Measurements from ENCODE around the gene SP7.

The SP7 gene

GRCh38 chr12:53327435-53328042, 8.6 kb downstream of the SP7 start:
- peaks cover 18% of the 10 kb centered on the region for H3K4me1 ChIP-seq (ENCODE audit: control insufficient read depth, insufficient read depth, low read length)
- H3K9me3 ChIP-seq (ENCODE audit: control insufficient read depth, low read length), result no peaks in the 10 kb centered on the region
- H3K4me3 ChIP-seq (ENCODE audit: low read length), result no peak overlapping the region
- H3K9ac ChIP-seq (ENCODE audit: low read length), result no peak overlapping the region
- peaks cover 11% of the 10 kb centered on the region for H3K27me3 ChIP-seq (ENCODE audit: control insufficient read depth, insufficient read depth, low read length)
- H3K36me3 ChIP-seq (ENCODE audit: control insufficient read depth, insufficient read depth, low read length), result no peaks in the 10 kb centered on the region

GRCh38 chr12:53326460-53327185, 9.5 kb downstream of the SP7 start:
- no peak overlapping the region for H3K4me3 ChIP-seq (ENCODE audit: low read length)
- peaks cover 23% of the 10 kb centered on the region for H3K4me1 ChIP-seq (ENCODE audit: control insufficient read depth, insufficient read depth, low read length)
- no peak overlapping the region for H3K9ac ChIP-seq (ENCODE audit: low read length)
- H3K36me3 ChIP-seq (ENCODE audit: control insufficient read depth, insufficient read depth, low read length), result no peaks in the 10 kb centered on the region
- H3K27me3 ChIP-seq (ENCODE audit: control insufficient read depth, insufficient read depth, low read length), result peaks cover 11% of the 10 kb centered on the region
- H3K9me3 ChIP-seq (ENCODE audit: control insufficient read depth, low read length), result no peaks in the 10 kb centered on the region

DNA sequence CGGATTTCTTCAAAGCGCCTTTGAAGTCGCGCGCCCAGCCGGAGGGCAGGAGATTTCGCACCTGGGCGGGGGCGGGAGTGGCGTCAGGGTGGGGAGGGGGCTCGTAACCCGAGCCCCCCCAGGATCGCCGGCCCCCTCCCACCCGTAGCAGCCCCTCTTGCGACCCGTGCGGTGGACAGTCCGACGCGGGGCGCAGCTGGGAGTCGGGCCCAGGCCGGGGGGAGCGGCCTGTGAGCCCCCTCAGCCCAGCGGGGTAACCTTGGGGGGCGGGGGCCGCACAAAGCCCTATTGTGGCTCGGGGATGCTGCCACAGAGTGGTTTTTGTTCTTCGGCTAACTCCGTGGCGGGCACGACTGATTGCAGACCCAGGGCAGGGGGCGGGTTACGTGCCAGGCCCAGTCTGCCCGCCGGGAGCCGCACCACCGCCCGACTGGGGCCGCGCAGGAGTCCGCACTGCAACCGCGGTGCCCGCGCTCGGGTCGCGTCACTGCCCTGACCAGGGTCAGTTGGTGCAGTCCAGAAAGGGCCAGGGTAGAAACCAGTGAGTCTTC, 10.6 kb downstream of the SP7 start:
- peak overlapping the region; percentile 67 for H3K9ac ChIP-seq (ENCODE audit: low read length)

DNA sequence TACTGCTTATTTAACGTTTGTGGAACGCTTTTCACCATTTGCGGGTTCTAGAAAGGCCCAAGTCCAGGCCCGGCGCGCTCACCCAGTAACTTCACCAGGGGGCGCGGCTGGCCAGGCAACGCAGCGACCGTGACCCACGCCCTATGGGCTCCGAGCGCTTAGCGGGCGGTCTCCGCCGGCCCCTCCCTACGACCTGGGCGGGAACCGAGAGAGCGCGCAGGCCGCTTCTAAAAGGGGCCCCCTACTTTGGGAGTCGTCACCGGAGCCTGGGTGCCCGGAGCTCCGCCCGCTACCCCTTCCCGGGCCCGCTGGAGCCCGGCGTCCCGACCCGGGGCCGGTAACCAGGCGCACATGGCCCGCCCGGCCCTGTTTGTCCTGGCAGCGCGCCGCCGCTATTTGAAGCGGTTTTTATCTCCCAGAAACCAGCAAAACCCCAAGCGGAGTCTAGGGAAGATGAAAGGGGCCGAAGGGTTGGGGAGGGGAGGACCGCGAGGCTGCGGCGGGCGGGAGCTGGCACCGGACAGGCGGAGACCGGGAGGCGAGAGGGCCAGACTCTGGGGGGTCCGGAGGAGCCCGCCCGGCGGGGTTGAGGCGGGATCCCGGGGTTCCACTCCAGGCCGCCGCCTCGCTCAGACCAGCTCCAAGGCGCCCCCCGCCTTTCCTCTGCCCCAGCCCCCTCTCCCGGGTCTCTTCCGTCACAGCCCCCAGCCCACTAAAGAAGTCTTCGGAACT, 11.2 kb downstream of the SP7 start:
- Histone ChIP-seq H3K36me3 (ENCODE audit: control insufficient read depth, insufficient read depth, low read length) (no peaks in the 10 kb centered on the region), H3K4me1 (ENCODE audit: control insufficient read depth, insufficient read depth, low read length) (peaks cover 34% of the 10 kb centered on the region), H3K9ac (ENCODE audit: low read length) (peak overlapping the region; percentile 67), H3K27me3 (ENCODE audit: control insufficient read depth, insufficient read depth, low read length) (peaks cover 11% of the 10 kb centered on the region), H3K9me3 (ENCODE audit: control insufficient read depth, low read length) (no peaks in the 10 kb centered on the region), H3K4me3 (ENCODE audit: low read length) (peak overlapping the region; percentile 27)

More for the DNA sequence above, 10.6 kb downstream of the SP7 start:
- peaks cover 11% of the 10 kb centered on the region for H3K27me3 ChIP-seq (ENCODE audit: control insufficient read depth, insufficient read depth, low read length)
- peaks cover 27% of the 10 kb centered on the region for H3K4me1 ChIP-seq (ENCODE audit: control insufficient read depth, insufficient read depth, low read length)
- H3K36me3 ChIP-seq (ENCODE audit: control insufficient read depth, insufficient read depth, low read length), result no peaks in the 10 kb centered on the region
- peak overlapping the region; percentile 27 for H3K4me3 ChIP-seq (ENCODE audit: low read length)
- H3K9me3 ChIP-seq (ENCODE audit: control insufficient read depth, low read length), result no peaks in the 10 kb centered on the region

GRCh38 chr12:53324113-53324778, 11.9 kb downstream of the SP7 start:
- H3K4me1 ChIP-seq (ENCODE audit: control insufficient read depth, insufficient read depth, low read length), result peaks cover 34% of the 10 kb centered on the region
- H3K36me3 ChIP-seq (ENCODE audit: control insufficient read depth, insufficient read depth, low read length), result no peaks in the 10 kb centered on the region
- H3K9me3 ChIP-seq (ENCODE audit: control insufficient read depth, low read length), result no peaks in the 10 kb centered on the region
- H3K27me3 ChIP-seq (ENCODE audit: control insufficient read depth, insufficient read depth, low read length), result peaks cover 11% of the 10 kb centered on the region
- H3K9ac ChIP-seq (ENCODE audit: low read length), result peak overlapping the region; percentile 67
- H3K4me3 ChIP-seq (ENCODE audit: low read length), result peak overlapping the region; percentile 27

DNA sequence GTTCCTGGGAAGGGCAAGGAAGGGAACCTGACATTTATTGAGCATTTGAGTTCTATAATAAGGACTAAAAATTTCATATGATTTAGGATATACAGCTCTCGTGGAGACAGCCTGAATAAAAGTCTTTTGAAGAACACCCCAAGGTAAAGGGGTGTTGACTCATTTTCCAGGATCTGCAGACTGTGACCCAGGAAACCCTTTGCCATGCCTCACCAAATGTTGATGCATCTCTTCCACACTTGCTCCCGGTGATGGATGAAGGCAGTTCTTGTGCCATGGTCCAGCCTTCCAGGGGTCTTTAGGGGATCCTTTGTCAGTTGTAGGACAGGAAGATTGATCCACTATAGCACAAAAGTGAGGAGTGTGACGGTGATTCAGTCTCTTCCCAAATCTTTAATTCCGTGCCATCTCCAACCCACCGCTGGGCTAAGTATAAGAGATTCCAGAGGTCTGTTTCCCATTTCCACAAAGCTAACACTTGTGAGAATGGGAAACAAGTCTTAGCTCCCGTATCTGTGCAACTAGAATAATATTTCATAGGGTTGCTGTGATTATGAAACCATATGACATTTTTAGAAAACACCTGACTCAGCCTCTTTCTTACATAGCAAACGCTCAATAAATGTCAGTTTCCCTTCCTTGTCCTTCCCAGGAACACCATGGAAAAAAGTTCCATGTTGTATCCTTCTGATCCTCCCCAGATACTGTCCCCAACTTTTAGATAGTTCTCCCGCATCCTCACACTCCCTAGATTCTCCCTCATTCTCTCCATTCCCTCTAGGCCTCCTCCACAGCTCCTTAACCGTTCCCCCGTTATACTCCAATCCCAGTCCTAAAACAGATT, 15.6 kb downstream of the SP7 start:
- H3K9me3 ChIP-seq (ENCODE audit: control insufficient read depth, low read length), result no peaks in the 10 kb centered on the region
- H3K36me3 ChIP-seq (ENCODE audit: control insufficient read depth, insufficient read depth, low read length), result no peaks in the 10 kb centered on the region
- peak overlapping the region; percentile 98 for H3K4me3 ChIP-seq (ENCODE audit: low read length)
- peaks cover 3% of the 10 kb centered on the region for H3K27me3 ChIP-seq (ENCODE audit: control insufficient read depth, insufficient read depth, low read length)
- H3K4me1 ChIP-seq (ENCODE audit: control insufficient read depth, insufficient read depth, low read length), result peaks cover 28% of the 10 kb centered on the region
- H3K9ac ChIP-seq (ENCODE audit: low read length), result peak overlapping the region; percentile 67

DNA sequence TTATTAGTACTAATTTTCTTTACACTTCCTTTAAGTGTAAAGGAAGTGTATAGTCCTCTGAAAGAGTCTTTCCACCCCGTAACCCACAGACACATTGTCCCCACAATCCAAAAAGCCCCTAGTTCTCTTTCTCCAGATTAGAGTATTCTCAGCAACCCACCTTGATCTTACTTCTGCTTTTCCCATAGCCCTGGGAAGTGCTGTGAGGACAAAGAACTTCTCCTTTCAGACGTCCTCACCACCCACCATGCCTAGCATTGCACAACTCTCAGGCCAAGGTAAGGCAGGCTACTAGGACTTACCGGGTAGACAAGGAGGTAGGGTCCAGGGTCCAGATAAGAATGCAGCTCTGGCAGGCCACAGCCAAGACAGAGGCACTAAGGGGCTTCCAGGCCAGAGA, 22.2 kb downstream of the SP7 start:
- Histone ChIP-seq H3K9ac (ENCODE audit: low read length) (no peak overlapping the region), H3K4me3 (ENCODE audit: low read length) (no peak overlapping the region), H3K9me3 (ENCODE audit: control insufficient read depth, low read length) (no peaks in the 10 kb centered on the region), H3K27me3 (ENCODE audit: control insufficient read depth, insufficient read depth, low read length) (no peaks in the 10 kb centered on the region), H3K36me3 (ENCODE audit: control insufficient read depth, insufficient read depth, low read length) (peaks cover 5% of the 10 kb centered on the region), H3K4me1 (ENCODE audit: control insufficient read depth, insufficient read depth, low read length) (no peaks in the 10 kb centered on the region)

GRCh38 chr12:53308276-53308675, 27.9 kb downstream of the SP7 start:
- Histone ChIP-seq H3K27me3 (ENCODE audit: control insufficient read depth, insufficient read depth, low read length) (no peaks in the 10 kb centered on the region), H3K36me3 (ENCODE audit: control insufficient read depth, insufficient read depth, low read length) (peaks cover 12% of the 10 kb centered on the region), H3K4me1 (ENCODE audit: control insufficient read depth, insufficient read depth, low read length) (no peaks in the 10 kb centered on the region), H3K9ac (ENCODE audit: low read length) (no peak overlapping the region), H3K4me3 (ENCODE audit: low read length) (no peak overlapping the region), H3K9me3 (ENCODE audit: control insufficient read depth, low read length) (no peaks in the 10 kb centered on the region)

GRCh38 chr12:53306826-53307225, 29.3 kb downstream of the SP7 start:
- H3K4me3 ChIP-seq (ENCODE audit: low read length), result no peak overlapping the region
- H3K27me3 ChIP-seq (ENCODE audit: control insufficient read depth, insufficient read depth, low read length), result no peaks in the 10 kb centered on the region
- H3K36me3 ChIP-seq (ENCODE audit: control insufficient read depth, insufficient read depth, low read length), result peaks cover 12% of the 10 kb centered on the region
- H3K9ac ChIP-seq (ENCODE audit: low read length), result no peak overlapping the region
- no peaks in the 10 kb centered on the region for H3K9me3 ChIP-seq (ENCODE audit: control insufficient read depth, low read length)
- H3K4me1 ChIP-seq (ENCODE audit: control insufficient read depth, insufficient read depth, low read length), result no peaks in the 10 kb centered on the region

DNA sequence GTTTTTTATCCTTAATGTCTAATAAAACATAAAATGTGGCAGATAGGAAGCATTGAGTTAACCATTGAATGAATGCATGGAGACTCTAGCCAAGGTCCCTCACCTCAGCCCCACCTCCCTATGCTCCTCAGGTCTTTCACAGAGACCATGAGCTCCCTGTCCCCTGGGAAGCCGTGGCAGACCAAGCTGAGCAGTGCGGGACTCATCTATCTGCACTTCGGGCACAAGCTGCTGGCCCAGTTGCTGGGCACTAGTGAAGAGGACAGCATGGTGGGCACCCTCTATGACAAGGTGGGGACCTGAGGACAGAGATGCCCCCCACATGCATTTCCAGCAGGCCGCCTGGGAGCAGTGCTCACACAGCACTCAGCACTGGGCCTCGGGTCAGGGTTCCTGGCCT, 33.3 kb downstream of the SP7 start:
- Histone ChIP-seq H3K4me3 (ENCODE audit: low read length) (no peak overlapping the region), H3K9ac (ENCODE audit: low read length) (no peak overlapping the region), H3K4me1 (ENCODE audit: control insufficient read depth, insufficient read depth, low read length) (peaks cover 8% of the 10 kb centered on the region), H3K27me3 (ENCODE audit: control insufficient read depth, insufficient read depth, low read length) (no peaks in the 10 kb centered on the region), H3K9me3 (ENCODE audit: control insufficient read depth, low read length) (no peaks in the 10 kb centered on the region), H3K36me3 (ENCODE audit: control insufficient read depth, insufficient read depth, low read length) (peaks cover 3% of the 10 kb centered on the region)

DNA sequence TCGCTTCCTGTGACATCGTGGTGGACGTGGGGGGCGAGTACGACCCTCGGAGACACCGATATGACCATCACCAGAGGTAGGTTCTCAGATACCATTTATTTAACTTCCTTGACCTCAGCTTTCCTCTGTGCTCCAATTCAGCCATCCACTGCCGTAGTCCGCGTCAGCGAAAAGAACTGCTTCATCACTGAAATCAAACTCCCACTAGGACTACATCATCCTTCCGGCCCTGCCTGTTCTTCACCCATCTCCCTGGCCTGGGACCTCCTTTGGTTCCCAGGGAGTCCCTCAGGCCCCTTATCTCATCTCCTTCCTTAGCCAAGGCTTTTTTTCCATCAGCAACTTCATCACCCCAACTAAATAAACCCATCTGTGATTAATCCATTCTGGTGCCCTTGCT, 36.0 kb downstream of the SP7 start:
- Histone ChIP-seq H3K4me1 (ENCODE audit: control insufficient read depth, insufficient read depth, low read length) (peaks cover 14% of the 10 kb centered on the region), H3K4me3 (ENCODE audit: low read length) (peak overlapping the region; percentile 86), H3K9ac (ENCODE audit: low read length) (peak overlapping the region; percentile 63), H3K36me3 (ENCODE audit: control insufficient read depth, insufficient read depth, low read length) (no peaks in the 10 kb centered on the region), H3K9me3 (ENCODE audit: control insufficient read depth, low read length) (no peaks in the 10 kb centered on the region), H3K27me3 (ENCODE audit: control insufficient read depth, insufficient read depth, low read length) (no peaks in the 10 kb centered on the region)

Data from mucosa of stomach (tissue), 1 donor.